ENCODE measurements around the gene SLC25A2.

SLC25A2 gene

GRCh38 chr5:141261238-141261546 is 42.7 kb downstream of the SLC25A2 start:
- H3K9ac ChIP-seq (ENCODE audit: low read length), result no peak overlapping the region
- no peak overlapping the region for H3K27ac ChIP-seq (ENCODE audit: low read length)
- H2AFZ ChIP-seq (ENCODE audit: low read length), result no peak overlapping the region
- H3K27me3 ChIP-seq (replicated peaks; ENCODE audit: insufficient read depth, low read length), result no peaks in the 10 kb centered on the region
- DNase-seq, result no peak
- peaks cover 4% of the 10 kb centered on the region for H3K9me3 ChIP-seq (replicated peaks; ENCODE audit: insufficient read depth, low read length)
- H4K20me1 ChIP-seq (ENCODE audit: insufficient read depth, low read length), result no peaks in the 10 kb centered on the region
- H3K4me2 ChIP-seq (ENCODE audit: low read depth, low read length), result no peak overlapping the region
- H3K4me1 ChIP-seq (ENCODE audit: low read length), result no peaks in the 10 kb centered on the region
- H3K4me3 ChIP-seq (ENCODE audit: low read length), result no peak overlapping the region
- H3K79me2 ChIP-seq (ENCODE audit: low read length), result no peaks in the 10 kb centered on the region
- H3F3A ChIP-seq (ENCODE audit: insufficient read depth, low read length), result no peaks in the 10 kb centered on the region
- no peaks in the 10 kb centered on the region for H3K9me2 ChIP-seq (replicated peaks; ENCODE audit: insufficient read depth, low read length)
- TF ChIP-seq, protein P1, sequence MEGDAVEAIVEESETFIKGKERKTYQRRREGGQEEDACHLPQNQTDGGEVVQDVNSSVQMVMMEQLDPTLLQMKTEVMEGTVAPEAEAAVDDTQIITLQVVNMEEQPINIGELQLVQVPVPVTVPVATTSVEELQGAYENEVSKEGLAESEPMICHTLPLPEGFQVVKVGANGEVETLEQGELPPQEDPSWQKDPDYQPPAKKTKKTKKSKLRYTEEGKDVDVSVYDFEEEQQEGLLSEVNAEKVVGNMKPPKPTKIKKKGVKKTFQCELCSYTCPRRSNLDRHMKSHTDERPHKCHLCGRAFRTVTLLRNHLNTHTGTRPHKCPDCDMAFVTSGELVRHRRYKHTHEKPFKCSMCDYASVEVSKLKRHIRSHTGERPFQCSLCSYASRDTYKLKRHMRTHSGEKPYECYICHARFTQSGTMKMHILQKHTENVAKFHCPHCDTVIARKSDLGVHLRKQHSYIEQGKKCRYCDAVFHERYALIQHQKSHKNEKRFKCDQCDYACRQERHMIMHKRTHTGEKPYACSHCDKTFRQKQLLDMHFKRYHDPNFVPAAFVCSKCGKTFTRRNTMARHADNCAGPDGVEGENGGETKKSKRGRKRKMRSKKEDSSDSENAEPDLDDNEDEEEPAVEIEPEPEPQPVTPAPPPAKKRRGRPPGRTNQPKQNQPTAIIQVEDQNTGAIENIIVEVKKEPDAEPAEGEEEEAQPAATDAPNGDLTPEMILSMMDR (IDR thresholded peaks at IDR 0.05; ENCODE audit: low read length), result no peak
- TF ChIP-seq EZH2phosphoT487 (IDR thresholded peaks at IDR 0.05; ENCODE audit: low read length) (no peak), EZH2 (optimal IDR thresholded peaks at IDR 0.05; ENCODE audit: low read depth, low read length) (no peak)
- H3K36me3 ChIP-seq (replicated peaks; ENCODE audit: insufficient read depth, low read length), result no peaks in the 10 kb centered on the region

- no peaks in the 10 kb centered on the region for H3K79me2 ChIP-seq (ENCODE audit: low read length)
These were observed 43.2 kb downstream of the SLC25A2 start for GRCh38 chr5:141260458-141261237.

GRCh38 chr5:141258948-141259347 is 44.9 kb downstream of the SLC25A2 start:
- H3K27ac ChIP-seq (ENCODE audit: low read length), result no peak overlapping the region

More at GRCh38 chr5:141260458-141261237, 43.2 kb downstream of the SLC25A2 start:
- H3K36me3 ChIP-seq (replicated peaks; ENCODE audit: insufficient read depth, low read length), result no peaks in the 10 kb centered on the region
- H3K9me2 ChIP-seq (replicated peaks; ENCODE audit: insufficient read depth, low read length), result no peaks in the 10 kb centered on the region
- no peaks in the 10 kb centered on the region for H3K27me3 ChIP-seq (replicated peaks; ENCODE audit: insufficient read depth, low read length)
- H3K4me2 ChIP-seq (ENCODE audit: low read depth, low read length), result no peak overlapping the region
- H4K20me1 ChIP-seq (ENCODE audit: insufficient read depth, low read length), result no peaks in the 10 kb centered on the region
- H3K27ac ChIP-seq (ENCODE audit: low read length), result no peak overlapping the region
- no peak for TF ChIP-seq EZH2phosphoT487 (IDR thresholded peaks at IDR 0.05; ENCODE audit: low read length)
- TF ChIP-seq EZH2 (optimal IDR thresholded peaks at IDR 0.05; ENCODE audit: low read depth, low read length), result no peak
- TF ChIP-seq, protein P1 (IDR thresholded peaks at IDR 0.05; ENCODE audit: low read length), result no peak
- DNase-seq, result no peak
- H3K9ac ChIP-seq (ENCODE audit: low read length), result no peak overlapping the region
- H3K9me3 ChIP-seq (replicated peaks; ENCODE audit: insufficient read depth, low read length), result peaks cover 4% of the 10 kb centered on the region
- H3F3A ChIP-seq (ENCODE audit: insufficient read depth, low read length), result no peaks in the 10 kb centered on the region
- H2AFZ ChIP-seq (ENCODE audit: low read length), result no peak overlapping the region
- no peak overlapping the region for H3K4me3 ChIP-seq (ENCODE audit: low read length)
- no peaks in the 10 kb centered on the region for H3K4me1 ChIP-seq (ENCODE audit: low read length)

More at GRCh38 chr5:141258948-141259347, 44.9 kb downstream of the SLC25A2 start:
- H3F3A ChIP-seq (ENCODE audit: insufficient read depth, low read length), result no peaks in the 10 kb centered on the region
- H3K27me3 ChIP-seq (replicated peaks; ENCODE audit: insufficient read depth, low read length), result no peaks in the 10 kb centered on the region
- no peaks in the 10 kb centered on the region for H3K4me1 ChIP-seq (ENCODE audit: low read length)
- H3K9me3 ChIP-seq (replicated peaks; ENCODE audit: insufficient read depth, low read length), result peaks cover 4% of the 10 kb centered on the region
- TF ChIP-seq EZH2phosphoT487 (IDR thresholded peaks at IDR 0.05; ENCODE audit: low read length) (no peak), EZH2 (optimal IDR thresholded peaks at IDR 0.05; ENCODE audit: low read depth, low read length) (no peak)
- TF ChIP-seq, protein P1 (IDR thresholded peaks at IDR 0.05; ENCODE audit: low read length), result no peak
- H3K4me3 ChIP-seq (ENCODE audit: low read length), result no peak overlapping the region
- H3K9me2 ChIP-seq (replicated peaks; ENCODE audit: insufficient read depth, low read length), result no peaks in the 10 kb centered on the region
- no peak for DNase-seq
- H4K20me1 ChIP-seq (ENCODE audit: insufficient read depth, low read length), result no peaks in the 10 kb centered on the region
- H3K79me2 ChIP-seq (ENCODE audit: low read length), result no peaks in the 10 kb centered on the region
- H3K9ac ChIP-seq (ENCODE audit: low read length), result no peak overlapping the region
- no peak overlapping the region for H3K4me2 ChIP-seq (ENCODE audit: low read depth, low read length)
- no peaks in the 10 kb centered on the region for H3K36me3 ChIP-seq (replicated peaks; ENCODE audit: insufficient read depth, low read length)
- H2AFZ ChIP-seq (ENCODE audit: low read length), result no peak overlapping the region

Measured in MM.1S (cell line).